ENCODE data around the gene BRIX1. TPM values are rescaled to one million over a fixed set of nuclear protein-coding genes. Genes with fewer than 3 reads are reported as not detected.
"Not testable (repeated sequence)": the region's sequence is repeated elsewhere in the genome, so short reads cannot be mapped to it uniquely, and the experiment has no call there.

BRIX1 gene
- total RNA-seq, 1 donor from 2014 or later = 44.9 TPM

GRCh38 chr5:34957321-34957720 is 41.8 kb downstream of the BRIX1 start:
- intact Hi-C loops (cut with micrococcal nuclease) = no loop called here

DNA sequence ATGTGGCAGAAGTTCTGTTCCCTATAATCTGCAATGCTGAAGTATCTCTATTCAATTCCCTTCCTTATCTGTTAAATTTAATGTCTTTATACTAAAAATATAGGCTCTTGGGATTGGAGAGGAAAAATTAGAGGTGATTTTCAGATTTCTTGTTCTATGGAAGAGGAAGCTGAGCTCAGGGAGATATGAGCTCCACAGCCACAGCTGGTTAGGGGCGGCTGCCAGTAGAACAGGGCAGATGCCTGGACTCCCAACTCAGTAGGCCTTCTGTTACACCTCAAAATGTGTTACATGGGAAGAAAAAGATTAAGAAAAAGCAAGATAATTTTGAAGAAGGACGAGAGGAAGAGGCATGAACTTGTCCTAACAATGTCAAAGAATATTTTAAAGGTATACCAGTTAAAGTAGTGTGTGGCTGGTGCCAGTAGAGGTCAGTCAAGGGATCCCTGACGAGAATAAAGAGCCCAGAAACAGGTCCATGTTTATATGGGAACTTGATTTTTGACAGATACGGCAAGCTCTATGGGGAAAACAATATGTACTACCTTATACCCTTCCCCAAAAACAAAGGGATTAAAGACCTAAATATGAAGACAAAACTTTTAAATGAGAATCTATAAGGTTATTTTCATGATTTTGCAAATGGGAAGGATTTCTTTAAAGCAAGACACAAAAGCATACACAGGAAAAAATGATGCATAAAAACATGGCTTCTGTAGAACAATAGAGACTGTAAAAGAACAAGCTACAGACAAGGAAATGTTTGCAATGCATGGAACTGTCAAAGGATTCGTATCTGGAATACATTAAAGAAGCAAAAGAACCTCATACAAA is 42.6 kb downstream of the BRIX1 start:
- intact Hi-C loops (cut with micrococcal nuclease) = loop anchor here (1.0 to 2.0 kb wide), 3 partner anchors 43 to 969 kb away; partner anchors contain the start of genes BRIX1 and RAD1

DNA sequence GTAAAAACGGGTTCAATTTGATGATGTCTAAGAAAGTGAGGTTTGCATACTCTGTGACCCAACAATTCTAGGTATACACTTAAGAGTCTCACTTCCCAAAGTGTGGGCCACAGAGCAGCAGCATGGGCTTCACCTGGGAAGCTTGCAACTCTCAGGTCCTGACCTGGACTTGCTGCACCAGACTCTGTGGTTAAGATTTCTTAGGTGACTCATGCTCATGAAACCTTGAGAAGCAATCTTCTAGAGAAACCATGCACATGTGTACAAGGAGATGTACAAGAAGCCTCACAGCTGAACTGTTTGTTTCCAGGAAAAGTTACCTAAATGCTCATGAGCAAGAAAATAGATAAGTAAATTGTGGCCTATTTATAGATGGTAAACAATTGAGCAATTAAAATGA is 43.8 kb downstream of the BRIX1 start:
- intact Hi-C loops (cut with micrococcal nuclease) = loop anchor here (2.0 kb wide), 2 partner anchors 45 to 967 kb away; partner anchors contain the start of genes BRIX1 and RAD1

DNA sequence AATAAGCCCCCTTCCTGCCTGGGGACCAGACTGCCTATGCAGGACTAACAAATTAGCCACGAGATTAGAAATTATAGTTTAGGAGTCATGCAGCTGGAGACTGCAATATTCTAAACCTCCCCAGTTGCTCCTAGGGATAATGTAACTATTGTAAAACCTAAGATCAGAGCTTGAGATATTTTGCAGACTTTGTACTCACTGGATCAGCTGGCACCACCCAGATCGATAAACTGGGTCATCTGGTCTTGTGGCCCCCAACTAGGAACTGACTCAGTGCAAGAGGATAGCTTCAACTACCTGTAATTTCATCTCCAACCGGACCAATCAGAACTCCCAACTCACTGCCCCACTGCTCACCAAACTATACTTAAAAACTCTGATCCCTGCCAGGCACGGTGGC is 52.0 kb downstream of the BRIX1 start:
- intact Hi-C loops (cut with micrococcal nuclease) = no loop called here

DNA sequence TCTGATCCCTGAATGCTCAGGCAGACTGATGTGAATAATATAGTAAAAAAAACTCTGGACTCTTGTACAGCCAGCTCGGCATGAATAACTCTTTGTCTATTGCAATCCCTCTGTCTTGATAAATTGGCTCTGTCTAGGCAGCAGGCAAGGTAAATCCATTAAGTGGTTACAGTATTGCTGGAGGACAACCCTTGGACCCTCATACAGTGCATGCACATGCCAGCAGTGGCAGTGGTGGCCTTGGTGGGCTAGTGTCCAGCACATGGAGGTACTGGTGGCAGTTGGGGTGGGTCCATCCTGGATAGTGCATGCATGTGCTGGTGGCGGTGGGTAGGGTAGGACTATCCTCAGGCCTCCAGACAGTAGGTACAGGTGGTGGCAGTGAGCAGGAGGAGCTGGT is 52.7 kb downstream of the BRIX1 start:
- intact Hi-C loops (cut with micrococcal nuclease) = no loop called here

- intact Hi-C loops (cut with micrococcal nuclease) = no loop called here
Measured at GRCh38 chr5:34970552-34970951, 55.0 kb downstream of the BRIX1 start.

DNA sequence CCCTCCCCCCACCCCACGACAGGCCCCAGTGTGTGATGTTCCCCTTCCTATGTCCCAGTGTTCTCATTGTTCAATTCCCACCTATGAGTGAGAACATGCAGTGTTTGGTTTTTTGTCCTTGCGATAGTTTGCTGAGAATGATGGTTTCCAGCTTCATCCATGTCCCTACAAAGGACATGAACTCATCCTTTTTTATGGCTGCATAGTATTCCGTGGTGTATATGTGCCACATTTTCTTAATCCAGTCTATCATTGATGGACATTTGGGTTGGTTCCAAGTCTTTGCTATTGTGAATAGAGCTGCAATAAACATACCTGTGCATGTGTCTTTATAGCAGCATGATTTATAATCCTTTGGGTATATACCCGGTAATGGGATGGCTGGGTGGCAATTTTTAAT is 56.1 kb downstream of the BRIX1 start:
- intact Hi-C loops (cut with micrococcal nuclease) = not testable (repeated sequence)

Other genes starting within 250 kb of the BRIX1 start
- gene TTC23L, start 76.5 kb upstream of the BRIX1 start, total RNA-seq = 0.81 TPM in 1 of 2 replicates, not detected in the other
- gene RAD1, start 207 bp upstream of the BRIX1 start, total RNA-seq = 27.9 and 32.9 TPM in 2 replicates
- 49.0 and 51.9 TPM in 2 replicates for gene DNAJC21, start 13.8 kb downstream of the BRIX1 start, total RNA-seq
- not detected in 2 replicates for gene AGXT2, start 132.2 kb downstream of the BRIX1 start, total RNA-seq

Data from T-helper 1 cell treated with Interleukin-12 subunit alpha and Interleukin-12 subunit beta and Interleukin-4 antibody, amounts not matched to agents 30 ng/mL and 1 ng/mL, for 36 hours (primary cell).